K562 (cell line): Measurements from ENCODE around the gene SLC25A17. TPM values are rescaled to one million over a fixed set of nuclear protein-coding genes. Genes with fewer than 3 reads are reported as not detected.
"Not testable (repeated sequence)": the region's sequence is repeated elsewhere in the genome, so short reads cannot be mapped to it uniquely, and the experiment has no call there.

Experiments
- ATAC-seq: fragments of 200-7000 bp; cut with Tn5 transposase; 3 replicates; pipeline ENCODE4 v1.9.1; 2020; ENCODE audit warnings: moderate library complexity
- BruUV-seq: library from RNA; stranded (reverse); fragments of 400-500 nt; replicated peaks from 2 replicates; lab custom pipeline; 2021; lab: Mats Ljungman, UMichigan
- CTCF ChIA-PET: fragments of 300-600 bp; formaldehyde crosslinking; extraction: SDS; loops from one replicate; lab custom pipeline; 2021; ENCODE audit warnings: low intra/inter-chr PET ratio; lab: Yijun Ruan, JAX
- POLR2A ChIA-PET: fragments of 300-600, 350-650 bp; sonication (Branson Sonifier 250); formaldehyde crosslinking; extraction: SDS; loops from one replicate; lab custom pipeline; 2021; ENCODE audit warnings: antibody characterized with exemption, inconsistent platforms; lab: Yijun Ruan, JAX
- DNase-seq, 4 experiments: peaks; one replicate each; pipeline versions ENCODE4 v3.0.0 to v3.0.0-alpha.2; 2011 to 2018; ENCODE audit warnings: low spot score in 3 of 4, mixed read lengths in 3 of 4; ENCODE audit errors: extremely low read depth in 1 of 4
- FAIRE-seq: peaks from 2 replicates; lab custom pipeline; 2011; peaks lifted over from hg19 to GRCh38; lab: Jason Lieb, UNC
- H2AFZ ChIP-seq: 2 replicates; pipeline ENCODE4 v1.6.0; 2011; ENCODE audit warnings: low read depth, low read length, control low read depth, inconsistent platforms
- H3K27ac ChIP-seq: fragments of 200-600 bp; 3 replicates; pipeline ENCODE4 v1.8.0; 2011; ENCODE audit warnings: low read depth, mild to moderate bottlenecking, control low read depth, inconsistent platforms, low read length, moderate library complexity, mixed read lengths; ENCODE audit errors: extremely low read depth
- H3K27me3 ChIP-seq, 2 experiments: fragments of 300-600 bp in 1 of 2; 2 replicates in 1 of 2; 3 replicates in 1 of 2; pipeline versions ENCODE4 v1.6.0 to v1.8.0; 2011; ENCODE audit warnings: inconsistent platforms in 2 of 2, low read length in 2 of 2, mild to moderate bottlenecking in 1 of 2, mixed read lengths in 1 of 2, moderate library complexity in 1 of 2; ENCODE audit not compliant: control insufficient read depth in 2 of 2, insufficient read depth in 2 of 2
- H3K36me3 ChIP-seq: fragments of 300-600 bp; 3 replicates; pipeline ENCODE4 v1.8.0; 2011; ENCODE audit warnings: mild to moderate bottlenecking, low read length, inconsistent platforms; ENCODE audit not compliant: control insufficient read depth, insufficient read depth
- H3K4me1 ChIP-seq, 2 experiments: fragments of 200-600 bp in 1 of 2; replicated peaks in 1 of 2; 2 replicates in 1 of 2; 3 replicates in 1 of 2; pipeline versions ENCODE4 v1.5.1 to v1.8.0; 2011; ENCODE audit warnings: inconsistent platforms in 2 of 2, low read length in 2 of 2, mild to moderate bottlenecking in 1 of 2, mixed read lengths in 1 of 2, moderate library complexity in 1 of 2; ENCODE audit not compliant: control insufficient read depth in 2 of 2, insufficient read depth in 2 of 2
- H3K4me2 ChIP-seq: 2 replicates; pipeline ENCODE4 v1.6.1; 2011; ENCODE audit warnings: low read length, control low read depth, inconsistent platforms, mixed read lengths; ENCODE audit not compliant: insufficient read depth
- H3K4me3 ChIP-seq: fragments of 200-600 bp; sonication (generic), shearing (Covaris generic); 2 replicates; pipeline ENCODE4 v1.5.1; 2016; ENCODE audit warnings: control low read depth, inconsistent platforms
- H3K79me2 ChIP-seq: fragments of 200-600 bp; 3 replicates; pipeline ENCODE4 v1.8.0; 2011; ENCODE audit warnings: low read length, inconsistent platforms; ENCODE audit not compliant: control insufficient read depth, insufficient read depth
- H3K9ac ChIP-seq, 2 experiments: 2 replicates each; pipeline versions ENCODE4 v1.6.0 to v1.6.1; 2011; ENCODE audit warnings: low read depth in 2 of 2, low read length in 2 of 2, control low read depth in 1 of 2, inconsistent platforms in 1 of 2, mild to moderate bottlenecking in 1 of 2, mixed read lengths in 1 of 2; ENCODE audit not compliant: insufficient read depth in 1 of 2
- H3K9me1 ChIP-seq: one replicate; pipeline ENCODE4 v1.6.0; 2011; ENCODE audit warnings: inconsistent platforms, mild to moderate bottlenecking, low read length, moderate library complexity; ENCODE audit not compliant: control insufficient read depth, insufficient read depth
- H3K9me3 ChIP-seq: replicated peaks from 2 replicates; pipeline ENCODE4 v1.5.1; 2011; ENCODE audit warnings: low read depth, low read length, inconsistent platforms; ENCODE audit not compliant: control insufficient read depth, insufficient read depth
- H4K20me1 ChIP-seq: replicated peaks from 2 replicates; pipeline ENCODE4 v1.6.1; 2011; ENCODE audit warnings: low read length, inconsistent platforms, mixed read lengths; ENCODE audit not compliant: control insufficient read depth, insufficient read depth
- NFRKB ChIP-seq: fragments of 450-650 bp; IDR thresholded peaks from 2 replicates; pipeline ENCODE4 v1.6.1; 2016; ENCODE audit warnings: low read depth
- PYGO2 ChIP-seq: fragments of 450-650 bp; IDR thresholded peaks from 2 replicates; pipeline ENCODE4 v1.6.1; 2016; ENCODE audit warnings: mild to moderate bottlenecking, missing genetic modification characterization, moderate library complexity, missing compliant biosample characterization
- ZBTB34 ChIP-seq: fragments of 250-450 bp; sonication (Bioruptor Pico); IDR thresholded peaks from 2 replicates; pipeline ENCODE4 v1.8.0; 2021; ENCODE audit warnings: mild to moderate bottlenecking, moderate library complexity
- ZBTB43 ChIP-seq: sonication (generic); formaldehyde crosslinking; IDR thresholded peaks from 2 replicates; pipeline ENCODE4 v1.8.0; 2023; ENCODE audit warnings: mild to moderate bottlenecking, missing genetic modification reagents
- ZNF133 ChIP-seq: fragments of 250-450 bp; sonication (Bioruptor Pico); IDR thresholded peaks from 2 replicates; pipeline ENCODE4 v1.4.0; 2020; ENCODE audit warnings: mild to moderate bottlenecking
- WGBS: fragments of 100-300 bp; shearing (Covaris generic); methylation state at CpG from one replicate; pipeline ENCODE4 v1.1.6; 2016; ENCODE audit warnings: low coverage, mixed read lengths; ENCODE audit not compliant: insufficient coverage; ENCODE audit errors: missing lambda C conversion rate; 5-methylcytosine and 5-hydroxymethylcytosine counted together
- in situ Hi-C: fragments of 300-500 bp; cut with MboI; formaldehyde crosslinking; loops from 4 replicates; pipeline ENCODE4 v1.15.0; 2018; ENCODE audit warnings: inconsistent platforms, mixed read lengths
- intact Hi-C: fragments of 100-400 bp; cut with micrococcal nuclease; formaldehyde crosslinking; loops from 2 replicates; pipeline ENCODE4 v1.14.2; 2022
- polyA plus RNA-seq, 8 experiments: library from polyadenylated mRNA; depleted of rRNA in 4 of 8; stranded (reverse) in 5 of 8; unstranded in 3 of 8; fragments of >200 nt; fragmentation: Nextera tagmentation in 2 of 8; fragmentation: Illumina TruSeq in 1 of 8; extraction: Ambion mirVana in 2 of 8; extraction: Trizol in 1 of 8; gene quantifications; 2 replicates each; pipeline versions ENCODE4 v1.2.1 to v1.2.3, GENCODE V29; 2011 to 2014; ENCODE audit warnings: inconsistent platforms in 1 of 8, missing spikeins in 1 of 8
- total RNA-seq, 7 experiments: library from RNA; depleted of rRNA in 6 of 7; stranded (reverse); fragments of >200 nt in 6 of 7; fragmentation: Illumina TruSeq in 2 of 7; extraction: Trizol in 2 of 7; gene quantifications; 2 replicates each; pipeline versions ENCODE4 v1.2.1 to v1.2.3, GENCODE V29; 2011 to 2021; ENCODE audit warnings: low replicate concordance in 1 of 7
- TF ChIP-seq, protein P1 (sequence below): fragments of 250-450 bp; sonication (Bioruptor Pico); IDR thresholded peaks from 2 replicates; pipeline ENCODE4 v1.8.0; 2022; ENCODE audit warnings: inconsistent platforms

Gene SLC25A17
- total and polyA plus RNA-seq, 9 of the 15 experiments (the other 6 are each of a cell fraction or from before 2014, with no cell fraction given) = 32.6 to 136 (median 56.2) TPM

DNA sequence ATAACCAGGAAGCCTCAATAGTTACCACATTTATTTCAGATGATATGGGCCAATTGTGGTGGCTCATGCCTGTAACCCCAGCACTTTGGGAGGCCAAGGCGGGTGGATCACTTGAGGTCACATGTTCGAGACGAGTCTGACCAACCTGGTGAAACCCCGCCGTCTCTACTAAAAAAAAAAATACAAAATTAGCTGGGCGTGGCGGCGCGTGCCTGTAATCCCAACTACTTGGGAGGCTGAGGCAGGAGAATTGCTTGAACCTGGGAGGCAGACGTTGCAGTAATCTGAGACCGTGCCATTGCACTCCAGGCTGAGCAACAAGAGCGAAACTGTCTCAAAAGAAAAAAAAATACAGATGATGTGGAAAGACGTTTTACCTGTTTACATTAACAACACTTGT lies 60.3 kb downstream of the SLC25A17 start:
- DNase-seq, ATAC-seq, CTCF ChIA-PET, H3K9me3 ChIP-seq, H3K79me2 ChIP-seq, H4K20me1 ChIP-seq, FAIRE-seq, H3K36me3 ChIP-seq, H3K9me1 ChIP-seq, H3K4me2 ChIP-seq, H3K27ac ChIP-seq, H3K9ac ChIP-seq, H3K4me1 ChIP-seq, H3K4me3 ChIP-seq, intact Hi-C loops, H2AFZ ChIP-seq, H3K27me3 ChIP-seq, BruUV-seq: not testable (repeated sequence)
- in situ Hi-C loops = loop anchor here (10.0 kb wide), 1 partner anchor 74 kb away; no protein-coding TSS in a partner anchor
- 53% methylated on average over 4 of the region's 13 CpGs for WGBS
- POLR2A ChIA-PET = interaction anchor here (1.0 kb wide), 1 partner anchor 12 kb away, joined by 3 read pairs; no protein-coding TSS in a partner anchor

DNA sequence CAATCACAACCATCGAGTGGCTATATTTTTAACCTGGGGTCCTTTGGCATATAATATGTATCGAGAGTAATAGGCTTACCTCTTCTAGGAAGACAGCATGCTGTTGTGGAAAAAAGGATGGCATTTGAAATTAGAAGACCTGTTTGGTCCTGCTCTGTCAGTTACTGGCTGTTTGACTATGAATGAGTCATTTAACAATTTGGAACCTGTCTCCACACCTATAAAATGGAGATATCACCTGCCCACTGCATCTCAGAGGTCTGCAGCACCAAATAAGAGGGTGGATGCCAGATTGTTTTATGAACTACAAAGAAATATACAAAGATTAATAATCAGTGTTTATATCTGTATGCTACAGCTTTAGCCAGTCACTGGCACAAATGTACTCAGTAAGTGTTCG lies 60.8 kb downstream of the SLC25A17 start:
- DNase-seq (no peak), ATAC-seq (no peak), FAIRE-seq (no peak)
- no peaks in the 10 kb centered on the region for H4K20me1 ChIP-seq
- in situ Hi-C loops = loop anchor here (10.0 kb wide), 1 partner anchor 74 kb away; no protein-coding TSS in a partner anchor
- H2AFZ ChIP-seq = no peak overlapping the region
- no peaks in the 10 kb centered on the region for H3K79me2 ChIP-seq
- H3K4me1 ChIP-seq = no peaks in the 10 kb centered on the region
- ChIA-PET POLR2A (no interaction called here), CTCF (no interaction called here)
- peaks cover 0 to 9% of the 10 kb centered on the region in 2 experiments; a peak in 3 of 5 replicates for H3K27me3 ChIP-seq
- H3K27ac ChIP-seq = no peak overlapping the region
- no peak for TF ChIP-seq ZNF133
- no peak for TF ChIP-seq NFRKB
- TF ChIP-seq ZBTB34 (CRISPR knock-in tag) = no peak
- TF ChIP-seq ZBTB43 (CRISPR knock-in tag) = no peak
- no peak for TF ChIP-seq PYGO2 (tag)
- TF ChIP-seq, protein P1, sequence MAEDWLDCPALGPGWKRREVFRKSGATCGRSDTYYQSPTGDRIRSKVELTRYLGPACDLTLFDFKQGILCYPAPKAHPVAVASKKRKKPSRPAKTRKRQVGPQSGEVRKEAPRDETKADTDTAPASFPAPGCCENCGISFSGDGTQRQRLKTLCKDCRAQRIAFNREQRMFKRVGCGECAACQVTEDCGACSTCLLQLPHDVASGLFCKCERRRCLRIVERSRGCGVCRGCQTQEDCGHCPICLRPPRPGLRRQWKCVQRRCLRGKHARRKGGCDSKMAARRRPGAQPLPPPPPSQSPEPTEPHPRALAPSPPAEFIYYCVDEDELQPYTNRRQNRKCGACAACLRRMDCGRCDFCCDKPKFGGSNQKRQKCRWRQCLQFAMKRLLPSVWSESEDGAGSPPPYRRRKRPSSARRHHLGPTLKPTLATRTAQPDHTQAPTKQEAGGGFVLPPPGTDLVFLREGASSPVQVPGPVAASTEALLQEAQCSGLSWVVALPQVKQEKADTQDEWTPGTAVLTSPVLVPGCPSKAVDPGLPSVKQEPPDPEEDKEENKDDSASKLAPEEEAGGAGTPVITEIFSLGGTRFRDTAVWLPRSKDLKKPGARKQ (CRISPR knock-in tag) = no peak
- no peaks in the 10 kb centered on the region for H3K9me3 ChIP-seq
- BruUV-seq = no TSS peak
- intact Hi-C loops = no loop called here
- no peaks in the 10 kb centered on the region for H3K36me3 ChIP-seq
- H3K4me3 ChIP-seq = no peak overlapping the region
- no peaks in the 10 kb centered on the region for H3K9me1 ChIP-seq
- 42% methylated on average over 3 of the region's 3 CpGs for WGBS
- no peak overlapping the region for H3K9ac ChIP-seq
- H3K4me2 ChIP-seq = no peak overlapping the region
